Globus pallidus (tissue), 1 donor: ENCODE data around the gene PLIN1.

Source experiments
- DNase-seq: peaks from one replicate; pipeline ENCODE4 v3.0.0-alpha.2; 2015; ENCODE audit warnings: low spot score

PLIN1 gene

GRCh38 chr15:89672221-89673164, 6.7 kb downstream of the PLIN1 start:
- DNase-seq, result no peak

- no peak for DNase-seq
These were observed 7.5 kb downstream of the PLIN1 start for GRCh38 chr15:89671687-89672086.

GRCh38 chr15:89670971-89671560, 8.1 kb downstream of the PLIN1 start:
- no peak for DNase-seq

GRCh38 chr15:89669941-89670340, 9.2 kb downstream of the PLIN1 start:
- no peak for DNase-seq

GRCh38 chr15:89669309-89669865, 9.8 kb downstream of the PLIN1 start:
- DNase-seq, result no peak

GRCh38 chr15:89668171-89668570, 11.0 kb downstream of the PLIN1 start:
- no peak for DNase-seq

GRCh38 chr15:89667706-89667960, 11.5 kb downstream of the PLIN1 start:
- no peak for DNase-seq

GRCh38 chr15:89666858-89667705, 12.1 kb downstream of the PLIN1 start:
- no peak for DNase-seq

GRCh38 chr15:89666184-89666857, 12.8 kb downstream of the PLIN1 start:
- DNase-seq, result no peak

GRCh38 chr15:89665449-89666181, 13.6 kb downstream of the PLIN1 start:
- no peak for DNase-seq

GRCh38 chr15:89664441-89665350, 14.5 kb downstream of the PLIN1 start:
- no peak for DNase-seq

- DNase-seq, result no peak
These were observed 16.1 kb downstream of the PLIN1 start for GRCh38 chr15:89662893-89663626.

GRCh38 chr15:89660556-89660955, 18.6 kb downstream of the PLIN1 start:
- no peak for DNase-seq

GRCh38 chr15:89659295-89659694, 19.9 kb downstream of the PLIN1 start:
- DNase-seq, result no peak

- DNase-seq, result no peak
These were observed 21.4 kb downstream of the PLIN1 start for GRCh38 chr15:89657686-89658200.

GRCh38 chr15:89656116-89656815, 22.9 kb downstream of the PLIN1 start:
- DNase-seq, result no peak

GRCh38 chr15:89654847-89655805, 24.0 kb downstream of the PLIN1 start, which contains the start of gene KIF7:
Gene KIF7 (minus strand): TSS chr15:89655467. CDS start chr15:89652930, 2,537 bp downstream.
- DNase-seq, result no peak
